HepG2 (cell line): ENCODE results near the gene TUBA4B. TPM values are rescaled to one million over a fixed set of nuclear protein-coding genes. Genes with fewer than 3 reads are reported as not detected.
A peak's percentile ranks its signal among the peaks of the same experiment; 100 is the strongest.

ENCODE experiments used
- ATM ChIP-seq: fragments of 450-650 bp; IDR thresholded peaks from 2 replicates; pipeline ENCODE4 v1.7.1; 2017; ENCODE audit warnings: mild to moderate bottlenecking, borderline replicate concordance
- HOXA7 ChIP-seq: sonication (generic); formaldehyde crosslinking; IDR thresholded peaks from 2 replicates; pipeline ENCODE4 v1.8.1; 2022; ENCODE audit warnings: mild to moderate bottlenecking, missing genetic modification reagents, moderate library complexity
- IKZF4 ChIP-seq: sonication (generic); formaldehyde crosslinking; IDR thresholded peaks from 2 replicates; pipeline ENCODE4 v1.5.1; 2020; ENCODE audit warnings: borderline replicate concordance, mild to moderate bottlenecking, low read depth, missing genetic modification reagents; ENCODE audit errors: not compliant biosample characterization
- KDM4B ChIP-seq: sonication (generic); formaldehyde crosslinking; IDR thresholded peaks from 2 replicates; pipeline ENCODE4 v1.4.0; 2020; ENCODE audit warnings: missing genetic modification reagents
- MAZ ChIP-seq, 2 experiments: sonication (generic) in 1 of 2; formaldehyde crosslinking in 1 of 2; IDR thresholded peaks; 2 replicates each; pipeline versions ENCODE4 v1.5.0 to v1.6.1; 2012 to 2020; ENCODE audit warnings: low read depth in 2 of 2, mild to moderate bottlenecking in 2 of 2, borderline replicate concordance in 1 of 2, improper control_type of control experiment in 1 of 2, low read length in 1 of 2, missing genetic modification reagents in 1 of 2, moderate library complexity in 1 of 2
- MXI1 ChIP-seq: IDR thresholded peaks from 3 replicates; pipeline ENCODE4 v1.6.1; 2012; ENCODE audit warnings: low read depth, low read length, inconsistent platforms, borderline replicate concordance
- NCOA1 ChIP-seq: sonication (generic); formaldehyde crosslinking; IDR thresholded peaks from 2 replicates; pipeline ENCODE4 v1.9.0; 2021; ENCODE audit warnings: missing genetic modification reagents
- NCOA2 ChIP-seq: sonication (generic); formaldehyde crosslinking; IDR thresholded peaks from 2 replicates; pipeline ENCODE4 v1.8.0; 2022; ENCODE audit warnings: inconsistent platforms
- SRF ChIP-seq: IDR thresholded peaks from 2 replicates; pipeline ENCODE4 v1.6.1; 2011; ENCODE audit warnings: mild to moderate bottlenecking, low read depth, low read length, moderate library complexity
- TOE1 ChIP-seq: sonication (generic); formaldehyde crosslinking; IDR thresholded peaks from 2 replicates; pipeline ENCODE4 v1.4.0; 2020; ENCODE audit warnings: mild to moderate bottlenecking, missing genetic modification reagents
- ZNF337 ChIP-seq: sonication (generic); formaldehyde crosslinking; IDR thresholded peaks from 2 replicates; pipeline ENCODE4 v1.5.1; 2020; ENCODE audit warnings: missing genetic modification reagents, low read depth, mild to moderate bottlenecking, borderline replicate concordance
- ZNF343 ChIP-seq: sonication (generic); formaldehyde crosslinking; IDR thresholded peaks from 2 replicates; pipeline ENCODE4 v1.4.0; 2020; ENCODE audit warnings: mild to moderate bottlenecking, missing genetic modification reagents
- ZNF484 ChIP-seq: sonication (generic); formaldehyde crosslinking; IDR thresholded peaks from 2 replicates; pipeline ENCODE4 v1.5.1; 2020; ENCODE audit warnings: mild to moderate bottlenecking, low read depth, missing genetic modification reagents, borderline replicate concordance
- ZNF546 ChIP-seq: sonication (generic); formaldehyde crosslinking; conservative IDR thresholded peaks from 2 replicates; pipeline ENCODE4 v1.8.1; 2023; ENCODE audit warnings: mild to moderate bottlenecking, missing genetic modification reagents
- ZNF747 ChIP-seq: sonication (generic); formaldehyde crosslinking; IDR thresholded peaks from 2 replicates; pipeline ENCODE4 v1.8.1; 2023; ENCODE audit warnings: missing genetic modification reagents, mild to moderate bottlenecking, borderline replicate concordance
- polyA plus RNA-seq, 8 experiments: library from polyadenylated mRNA; depleted of rRNA in 3 of 8; stranded (reverse) in 7 of 8; unstranded in 1 of 8; fragments of >200 nt; fragmentation: Illumina TruSeq in 4 of 8; extraction: Trizol in 4 of 8; gene quantifications; 2 replicates each; pipeline versions ENCODE4 v1.2.1 to v1.2.3, GENCODE V29; 2011 to 2016; ENCODE audit warnings: low read depth in 4 of 8, missing spikeins in 1 of 8, mixed read lengths in 1 of 8; ENCODE audit not compliant: insufficient read depth in 1 of 8
- total RNA-seq, 5 experiments: library from RNA; depleted of rRNA; stranded (reverse); fragments of >200 nt; fragmentation: Illumina TruSeq; extraction: Trizol; gene quantifications; 2 replicates each; pipeline ENCODE4 v1.2.3, GENCODE V29; 2016; ENCODE audit warnings: low read depth in 1 of 5
- TF ChIP-seq, protein P1 (sequence below): IDR thresholded peaks from 2 replicates; pipeline ENCODE4 v1.6.1; 2016; ENCODE audit warnings: mild to moderate bottlenecking, missing biosample characterization, missing genetic modification reagents
- TF ChIP-seq, protein P2 (sequence below): sonication (generic); formaldehyde crosslinking; IDR thresholded peaks from 2 replicates; pipeline ENCODE4 v1.5.0; 2020; ENCODE audit warnings: mild to moderate bottlenecking, missing genetic modification reagents
- TF ChIP-seq, protein P3 (sequence below): IDR thresholded peaks from 2 replicates; pipeline ENCODE4 v1.6.1; 2016; ENCODE audit warnings: missing compliant biosample characterization, missing genetic modification reagents, borderline replicate concordance
- TF ChIP-seq, protein P4 (sequence below): IDR thresholded peaks from 2 replicates; pipeline ENCODE4 v1.6.1; 2016; ENCODE audit warnings: low read depth, missing genetic modification reagents, missing compliant biosample characterization

TUBA4B gene
- total and polyA plus RNA-seq, 2 of the 13 experiments (the other 11 are each of a cell fraction or from before 2014, with no cell fraction given) = 0.18 to 0.22 TPM

DNA sequence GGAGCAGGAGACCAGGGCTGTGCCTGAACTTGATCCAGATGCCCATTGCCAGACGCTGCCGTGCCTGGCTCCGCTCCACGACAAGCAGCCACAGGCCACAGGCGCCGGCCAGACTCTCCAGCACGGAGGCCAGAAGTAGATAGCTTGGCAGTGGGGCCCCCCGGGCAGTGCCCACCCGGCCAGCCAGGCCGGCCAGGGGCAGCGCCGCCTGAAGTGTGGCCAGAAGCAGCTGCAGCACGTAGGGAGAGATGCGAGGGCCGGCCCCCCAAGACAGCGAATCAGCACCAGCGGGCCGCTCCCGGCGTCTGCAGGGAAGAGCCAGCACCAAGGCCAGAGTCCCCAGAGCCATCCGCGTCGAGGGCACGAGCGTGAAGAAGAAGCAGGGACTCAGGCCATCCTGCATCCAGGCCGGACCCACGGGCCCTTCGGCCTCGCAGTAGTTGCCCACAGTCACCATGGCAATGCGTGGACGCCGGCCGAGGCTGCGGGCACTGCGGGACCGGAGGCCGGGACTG is 34.8 kb upstream of the TUBA4B start (continued):
- TF ChIP-seq MAZ (IDR thresholded peaks at IDR 0.05; ENCODE audit: borderline replicate concordance, low read depth, low read length) (no peak), MAZ (CRISPR knock-in tag; IDR thresholded peaks at IDR 0.05; ENCODE audit: low read depth) (no peak), IKZF4 (CRISPR knock-in tag) (no peak), SRF (no peak), ZNF484 (CRISPR knock-in tag) (no peak), ZNF337 (CRISPR knock-in tag) (no peak), MXI1 (no peak), ATM (no peak), HOXA7 (CRISPR knock-in tag) (no peak; the same call in 1 of the 2 replicates), KDM4B (CRISPR knock-in tag) (no peak), ZNF747 (CRISPR knock-in tag) (peak; percentile 9; the same call in 1 of the 2 replicates), NCOA1 (no peak), ZNF343 (CRISPR knock-in tag) (0 out of 2 replicates have a peak, but pooled peaks have one; percentile 4), TOE1 (no peak), NCOA2 (CRISPR knock-in tag) (no peak), ZNF546 (CRISPR knock-in tag) (no peak)
- TF ChIP-seq, protein P1, sequence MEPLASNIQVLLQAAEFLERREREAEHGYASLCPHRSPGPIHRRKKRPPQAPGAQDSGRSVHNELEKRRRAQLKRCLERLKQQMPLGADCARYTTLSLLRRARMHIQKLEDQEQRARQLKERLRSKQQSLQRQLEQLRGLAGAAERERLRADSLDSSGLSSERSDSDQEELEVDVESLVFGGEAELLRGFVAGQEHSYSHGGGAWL = no peak
- TF ChIP-seq, protein P2, sequence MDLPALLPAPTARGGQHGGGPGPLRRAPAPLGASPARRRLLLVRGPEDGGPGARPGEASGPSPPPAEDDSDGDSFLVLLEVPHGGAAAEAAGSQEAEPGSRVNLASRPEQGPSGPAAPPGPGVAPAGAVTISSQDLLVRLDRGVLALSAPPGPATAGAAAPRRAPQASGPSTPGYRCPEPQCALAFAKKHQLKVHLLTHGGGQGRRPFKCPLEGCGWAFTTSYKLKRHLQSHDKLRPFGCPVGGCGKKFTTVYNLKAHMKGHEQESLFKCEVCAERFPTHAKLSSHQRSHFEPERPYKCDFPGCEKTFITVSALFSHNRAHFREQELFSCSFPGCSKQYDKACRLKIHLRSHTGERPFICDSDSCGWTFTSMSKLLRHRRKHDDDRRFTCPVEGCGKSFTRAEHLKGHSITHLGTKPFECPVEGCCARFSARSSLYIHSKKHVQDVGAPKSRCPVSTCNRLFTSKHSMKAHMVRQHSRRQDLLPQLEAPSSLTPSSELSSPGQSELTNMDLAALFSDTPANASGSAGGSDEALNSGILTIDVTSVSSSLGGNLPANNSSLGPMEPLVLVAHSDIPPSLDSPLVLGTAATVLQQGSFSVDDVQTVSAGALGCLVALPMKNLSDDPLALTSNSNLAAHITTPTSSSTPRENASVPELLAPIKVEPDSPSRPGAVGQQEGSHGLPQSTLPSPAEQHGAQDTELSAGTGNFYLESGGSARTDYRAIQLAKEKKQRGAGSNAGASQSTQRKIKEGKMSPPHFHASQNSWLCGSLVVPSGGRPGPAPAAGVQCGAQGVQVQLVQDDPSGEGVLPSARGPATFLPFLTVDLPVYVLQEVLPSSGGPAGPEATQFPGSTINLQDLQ (CRISPR knock-in tag) = no peak
- TF ChIP-seq, protein P3, sequence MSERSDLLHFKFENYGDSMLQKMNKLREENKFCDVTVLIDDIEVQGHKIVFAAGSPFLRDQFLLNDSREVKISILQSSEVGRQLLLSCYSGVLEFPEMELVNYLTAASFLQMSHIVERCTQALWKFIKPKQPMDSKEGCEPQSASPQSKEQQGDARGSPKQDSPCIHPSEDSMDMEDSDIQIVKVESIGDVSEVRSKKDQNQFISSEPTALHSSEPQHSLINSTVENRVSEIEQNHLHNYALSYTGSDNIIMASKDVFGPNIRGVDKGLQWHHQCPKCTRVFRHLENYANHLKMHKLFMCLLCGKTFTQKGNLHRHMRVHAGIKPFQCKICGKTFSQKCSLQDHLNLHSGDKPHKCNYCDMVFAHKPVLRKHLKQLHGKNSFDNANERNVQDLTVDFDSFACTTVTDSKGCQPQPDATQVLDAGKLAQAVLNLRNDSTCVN (CRISPR knock-in tag) = no peak
- TF ChIP-seq, protein P4, sequence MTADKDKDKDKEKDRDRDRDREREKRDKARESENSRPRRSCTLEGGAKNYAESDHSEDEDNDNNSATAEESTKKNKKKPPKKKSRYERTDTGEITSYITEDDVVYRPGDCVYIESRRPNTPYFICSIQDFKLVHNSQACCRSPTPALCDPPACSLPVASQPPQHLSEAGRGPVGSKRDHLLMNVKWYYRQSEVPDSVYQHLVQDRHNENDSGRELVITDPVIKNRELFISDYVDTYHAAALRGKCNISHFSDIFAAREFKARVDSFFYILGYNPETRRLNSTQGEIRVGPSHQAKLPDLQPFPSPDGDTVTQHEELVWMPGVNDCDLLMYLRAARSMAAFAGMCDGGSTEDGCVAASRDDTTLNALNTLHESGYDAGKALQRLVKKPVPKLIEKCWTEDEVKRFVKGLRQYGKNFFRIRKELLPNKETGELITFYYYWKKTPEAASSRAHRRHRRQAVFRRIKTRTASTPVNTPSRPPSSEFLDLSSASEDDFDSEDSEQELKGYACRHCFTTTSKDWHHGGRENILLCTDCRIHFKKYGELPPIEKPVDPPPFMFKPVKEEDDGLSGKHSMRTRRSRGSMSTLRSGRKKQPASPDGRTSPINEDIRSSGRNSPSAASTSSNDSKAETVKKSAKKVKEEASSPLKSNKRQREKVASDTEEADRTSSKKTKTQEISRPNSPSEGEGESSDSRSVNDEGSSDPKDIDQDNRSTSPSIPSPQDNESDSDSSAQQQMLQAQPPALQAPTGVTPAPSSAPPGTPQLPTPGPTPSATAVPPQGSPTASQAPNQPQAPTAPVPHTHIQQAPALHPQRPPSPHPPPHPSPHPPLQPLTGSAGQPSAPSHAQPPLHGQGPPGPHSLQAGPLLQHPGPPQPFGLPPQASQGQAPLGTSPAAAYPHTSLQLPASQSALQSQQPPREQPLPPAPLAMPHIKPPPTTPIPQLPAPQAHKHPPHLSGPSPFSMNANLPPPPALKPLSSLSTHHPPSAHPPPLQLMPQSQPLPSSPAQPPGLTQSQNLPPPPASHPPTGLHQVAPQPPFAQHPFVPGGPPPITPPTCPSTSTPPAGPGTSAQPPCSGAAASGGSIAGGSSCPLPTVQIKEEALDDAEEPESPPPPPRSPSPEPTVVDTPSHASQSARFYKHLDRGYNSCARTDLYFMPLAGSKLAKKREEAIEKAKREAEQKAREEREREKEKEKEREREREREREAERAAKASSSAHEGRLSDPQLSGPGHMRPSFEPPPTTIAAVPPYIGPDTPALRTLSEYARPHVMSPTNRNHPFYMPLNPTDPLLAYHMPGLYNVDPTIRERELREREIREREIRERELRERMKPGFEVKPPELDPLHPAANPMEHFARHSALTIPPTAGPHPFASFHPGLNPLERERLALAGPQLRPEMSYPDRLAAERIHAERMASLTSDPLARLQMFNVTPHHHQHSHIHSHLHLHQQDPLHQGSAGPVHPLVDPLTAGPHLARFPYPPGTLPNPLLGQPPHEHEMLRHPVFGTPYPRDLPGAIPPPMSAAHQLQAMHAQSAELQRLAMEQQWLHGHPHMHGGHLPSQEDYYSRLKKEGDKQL (CRISPR knock-in tag) = no peak
